ENCODE results near the gene TUBGCP6. TPM values are rescaled to one million over a fixed set of nuclear protein-coding genes. Genes with fewer than 3 reads are reported as not detected.

The TUBGCP6 gene
- total RNA-seq, 1 donor from 2014 or later, result 26.3 TPM

DNA sequence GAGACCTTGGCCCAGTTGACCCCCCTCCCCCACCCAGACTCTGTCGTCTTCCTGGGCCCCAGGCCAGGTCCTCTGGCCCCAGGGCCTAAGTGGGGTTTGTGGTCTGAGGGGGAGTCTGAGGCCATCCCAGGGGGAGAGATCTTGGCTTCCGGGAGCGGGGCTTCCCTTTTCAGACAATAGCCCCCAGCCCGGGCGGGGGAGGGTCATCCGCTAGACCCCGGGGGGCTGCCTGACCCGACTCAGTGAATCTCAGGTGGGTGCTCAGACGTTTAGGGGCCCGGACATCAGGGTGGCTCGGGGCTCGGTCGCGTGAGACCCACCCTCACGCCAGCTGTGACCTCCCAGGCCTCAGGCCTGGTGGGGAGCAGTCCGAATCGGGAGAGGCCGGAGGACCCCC is 24.7 kb upstream of the TUBGCP6 start:
- Mint-ChIP-seq H3K9me3 (ENCODE audit: unreplicated experiment) (no peaks in the 10 kb centered on the region), H3K27ac (ENCODE audit: unreplicated experiment) (no peak overlapping the region), H3K27me3 (ENCODE audit: low read depth, unreplicated experiment) (peaks cover 3% of the 10 kb centered on the region), H3K4me1 (ENCODE audit: low read depth, unreplicated experiment) (peaks cover 8% of the 10 kb centered on the region), H3K36me3 (ENCODE audit: low read depth, unreplicated experiment) (peaks cover 8% of the 10 kb centered on the region), H3K4me3 (ENCODE audit: unreplicated experiment) (peak overlapping the region; percentile 76)
- H3K27ac ChIP-seq (ENCODE audit: low read depth, low read length), result no peak overlapping the region
- DNase-seq (ENCODE audit: low read depth) (no peak), FAIRE-seq (no peak)
- H3K27me3 ChIP-seq (ENCODE audit: insufficient read depth, low read length), result no peaks in the 10 kb centered on the region
- peaks cover 30% of the 10 kb centered on the region for H4K20me1 ChIP-seq (ENCODE audit: insufficient read depth, low read length)
- no peaks in the 10 kb centered on the region for H3K9me3 ChIP-seq (ENCODE audit: insufficient read depth, low read depth, low read length)
- H3K9ac ChIP-seq (ENCODE audit: low read length), result peak overlapping the region; percentile 65
- H3K36me3 ChIP-seq (ENCODE audit: insufficient read depth, low read length), result no peaks in the 10 kb centered on the region
- TF ChIP-seq, protein P1, sequence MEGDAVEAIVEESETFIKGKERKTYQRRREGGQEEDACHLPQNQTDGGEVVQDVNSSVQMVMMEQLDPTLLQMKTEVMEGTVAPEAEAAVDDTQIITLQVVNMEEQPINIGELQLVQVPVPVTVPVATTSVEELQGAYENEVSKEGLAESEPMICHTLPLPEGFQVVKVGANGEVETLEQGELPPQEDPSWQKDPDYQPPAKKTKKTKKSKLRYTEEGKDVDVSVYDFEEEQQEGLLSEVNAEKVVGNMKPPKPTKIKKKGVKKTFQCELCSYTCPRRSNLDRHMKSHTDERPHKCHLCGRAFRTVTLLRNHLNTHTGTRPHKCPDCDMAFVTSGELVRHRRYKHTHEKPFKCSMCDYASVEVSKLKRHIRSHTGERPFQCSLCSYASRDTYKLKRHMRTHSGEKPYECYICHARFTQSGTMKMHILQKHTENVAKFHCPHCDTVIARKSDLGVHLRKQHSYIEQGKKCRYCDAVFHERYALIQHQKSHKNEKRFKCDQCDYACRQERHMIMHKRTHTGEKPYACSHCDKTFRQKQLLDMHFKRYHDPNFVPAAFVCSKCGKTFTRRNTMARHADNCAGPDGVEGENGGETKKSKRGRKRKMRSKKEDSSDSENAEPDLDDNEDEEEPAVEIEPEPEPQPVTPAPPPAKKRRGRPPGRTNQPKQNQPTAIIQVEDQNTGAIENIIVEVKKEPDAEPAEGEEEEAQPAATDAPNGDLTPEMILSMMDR (IDR thresholded peaks at IDR 0.05; ENCODE audit: insufficient read depth, low read depth, low read length), result no peak
- no peak for TF ChIP-seq EZH2 (IDR thresholded peaks at IDR 0.05; ENCODE audit: insufficient read depth, low read length)
- peaks cover 19% of the 10 kb centered on the region for H3K4me1 ChIP-seq (ENCODE audit: insufficient read depth, low read length)
- peak overlapping the region; percentile 57 for H3K4me3 ChIP-seq (ENCODE audit: insufficient read depth, low read depth, low read length)
- H3K4me2 ChIP-seq (ENCODE audit: low read length), result peak overlapping the region; percentile 89
- H2AFZ ChIP-seq (ENCODE audit: low read depth, low read length), result no peak overlapping the region
- H3K79me2 ChIP-seq (ENCODE audit: insufficient read depth, low read length), result no peaks in the 10 kb centered on the region

- Mint-ChIP-seq H3K4me3 (ENCODE audit: unreplicated experiment) (peak overlapping the region; percentile 14), H3K36me3 (ENCODE audit: low read depth, unreplicated experiment) (peaks cover 8% of the 10 kb centered on the region), H3K4me1 (ENCODE audit: low read depth, unreplicated experiment) (peaks cover 2% of the 10 kb centered on the region), H3K9me3 (ENCODE audit: unreplicated experiment) (no peaks in the 10 kb centered on the region), H3K27ac (ENCODE audit: unreplicated experiment) (no peak overlapping the region), H3K27me3 (ENCODE audit: low read depth, unreplicated experiment) (peaks cover 3% of the 10 kb centered on the region)
- Histone ChIP-seq H3K4me2 (ENCODE audit: low read length) (peak overlapping the region; percentile 89), H3K79me2 (ENCODE audit: insufficient read depth, low read length) (no peaks in the 10 kb centered on the region), H3K9me3 (ENCODE audit: insufficient read depth, low read depth, low read length) (no peaks in the 10 kb centered on the region), H3K27me3 (ENCODE audit: insufficient read depth, low read length) (no peaks in the 10 kb centered on the region), H3K27ac (ENCODE audit: low read depth, low read length) (no peak overlapping the region), H3K4me3 (ENCODE audit: insufficient read depth, low read depth, low read length) (no peak overlapping the region), H3K9ac (ENCODE audit: low read length) (no peak overlapping the region), H4K20me1 (ENCODE audit: insufficient read depth, low read length) (peaks cover 24% of the 10 kb centered on the region), H2AFZ (ENCODE audit: low read depth, low read length) (no peak overlapping the region), H3K36me3 (ENCODE audit: insufficient read depth, low read length) (no peaks in the 10 kb centered on the region), H3K4me1 (ENCODE audit: insufficient read depth, low read length) (peaks cover 19% of the 10 kb centered on the region)
- no peak for TF ChIP-seq EZH2 (IDR thresholded peaks at IDR 0.05; ENCODE audit: insufficient read depth, low read length)
- TF ChIP-seq, protein P1 (IDR thresholded peaks at IDR 0.05; ENCODE audit: insufficient read depth, low read depth, low read length), result no peak
- FAIRE-seq (no peak), DNase-seq (ENCODE audit: low read depth) (no peak)
These were observed 23.9 kb upstream of the TUBGCP6 start for GRCh38 chr22:50268655-50269113.

DNA sequence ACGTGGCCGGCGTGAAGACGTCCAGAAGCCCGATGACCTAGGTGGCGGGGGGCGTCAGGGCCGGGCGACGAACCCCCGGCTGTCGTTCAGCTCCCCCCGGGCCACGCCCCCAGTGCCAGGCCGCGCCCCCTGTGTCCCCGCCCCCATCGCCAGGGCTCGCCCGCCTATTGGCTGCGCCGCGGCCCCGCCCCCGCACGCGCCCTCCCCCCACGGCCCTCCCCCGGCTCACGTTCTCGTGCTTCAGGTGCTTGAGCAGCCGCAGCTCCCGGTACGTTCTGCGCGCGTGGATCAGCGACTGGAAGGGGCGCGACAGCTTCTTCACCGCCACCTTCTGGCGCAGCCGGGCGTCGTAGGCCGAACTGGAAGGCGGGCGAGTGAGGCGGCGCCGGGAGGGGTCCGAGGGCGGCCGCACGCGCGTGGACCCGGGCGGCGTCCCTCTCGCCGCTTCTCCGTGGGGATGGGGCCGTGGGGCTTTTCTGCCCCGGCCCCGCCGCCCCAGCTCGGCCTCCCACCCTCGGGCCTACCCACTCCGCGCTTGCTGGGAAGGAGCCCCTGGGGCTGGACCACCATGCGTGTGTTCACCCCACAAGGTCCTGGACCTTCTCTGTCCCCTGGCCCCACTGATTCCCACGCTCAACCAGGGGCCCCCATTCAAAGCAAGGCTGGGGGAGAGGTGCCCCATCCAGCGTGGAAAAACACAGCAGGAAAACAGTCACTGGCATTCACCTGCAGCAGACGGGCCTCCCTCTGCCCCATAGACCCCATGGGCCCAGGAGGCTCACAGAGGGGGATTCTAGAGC is 23.0 kb upstream of the TUBGCP6 start:
- no peaks in the 10 kb centered on the region for H3K27me3 ChIP-seq (ENCODE audit: insufficient read depth, low read length)
- H3K9me3 Mint-ChIP-seq (ENCODE audit: unreplicated experiment), result no peaks in the 10 kb centered on the region
- H3K79me2 ChIP-seq (ENCODE audit: insufficient read depth, low read length), result no peaks in the 10 kb centered on the region
- no peak overlapping the region for H3K27ac Mint-ChIP-seq (ENCODE audit: unreplicated experiment)
- peaks cover 21% of the 10 kb centered on the region for H3K4me1 ChIP-seq (ENCODE audit: insufficient read depth, low read length)
- H4K20me1 ChIP-seq (ENCODE audit: insufficient read depth, low read length), result peaks cover 22% of the 10 kb centered on the region
- H3K4me3 ChIP-seq (ENCODE audit: insufficient read depth, low read depth, low read length), result peak overlapping the region; percentile 10
- H3K4me1 Mint-ChIP-seq (ENCODE audit: low read depth, unreplicated experiment), result peaks cover under 1% of the 10 kb centered on the region
- peaks cover 3% of the 10 kb centered on the region for H3K27me3 Mint-ChIP-seq (ENCODE audit: low read depth, unreplicated experiment)
- H3K9me3 ChIP-seq (ENCODE audit: insufficient read depth, low read depth, low read length), result no peaks in the 10 kb centered on the region
- H3K4me2 ChIP-seq (ENCODE audit: low read length), result peak overlapping the region; percentile 77
- H3K4me3 Mint-ChIP-seq (ENCODE audit: unreplicated experiment), result no peak overlapping the region
- DNase-seq (ENCODE audit: low read depth) (no peak), FAIRE-seq (no peak)
- no peak for TF ChIP-seq EZH2 (IDR thresholded peaks at IDR 0.05; ENCODE audit: insufficient read depth, low read length)
- TF ChIP-seq, protein P1 (IDR thresholded peaks at IDR 0.05; ENCODE audit: insufficient read depth, low read depth, low read length), result no peak
- H3K36me3 ChIP-seq (ENCODE audit: insufficient read depth, low read length), result no peaks in the 10 kb centered on the region
- H2AFZ ChIP-seq (ENCODE audit: low read depth, low read length), result no peak overlapping the region
- H3K27ac ChIP-seq (ENCODE audit: low read depth, low read length), result no peak overlapping the region
- H3K36me3 Mint-ChIP-seq (ENCODE audit: low read depth, unreplicated experiment), result peaks cover 8% of the 10 kb centered on the region
- H3K9ac ChIP-seq (ENCODE audit: low read length), result no peak overlapping the region
